ENCODE data around the gene ELMO3. TPM values are rescaled to one million over a fixed set of nuclear protein-coding genes. Genes with fewer than 3 reads are reported as not detected.

Gene ELMO3
- total and polyA plus RNA-seq, 7 donors = 0.26 to 0.82 (median 0.53) TPM

- no peak for TF ChIP-seq CTCF (IDR thresholded peaks at IDR 0.05)
- Histone ChIP-seq H3K4me3 (no peak overlapping the region), H3K27me3 (ENCODE audit: insufficient read depth in 3 of 3, low read length in 2 of 3) (no peaks in the 10 kb centered on the region), H3K9me3 (no peaks in the 10 kb centered on the region), H3K27ac (peak overlapping the region; percentile 23), H3K4me1 (peaks cover 27% of the 10 kb centered on the region), H3K36me3 (ENCODE audit: insufficient read depth in 1 of 2, low read depth in 1 of 2) (peaks cover 5 to 86% of the 10 kb centered on the region in 2 donors)
- no peak for DNase-seq
- ATAC-seq = no peak
- WGBS, 3 donors = 86 to 92% (median 88%) methylated on average over 17 of the region's 17 CpGs
- intact Hi-C loops (cut with DNase I) = no loop called here
Measured at GRCh38 chr16:67235816-67236562, 37.1 kb downstream of the ELMO3 start.

- Histone ChIP-seq H3K4me1 (peaks cover 34% of the 10 kb centered on the region), H3K9me3 (no peaks in the 10 kb centered on the region), H3K36me3 (ENCODE audit: insufficient read depth in 1 of 2, low read depth in 1 of 2) (peaks cover 3 to 79% of the 10 kb centered on the region in 2 donors), H3K27ac (peak overlapping the region; percentile 36), H3K27me3 (ENCODE audit: insufficient read depth in 3 of 3, low read length in 2 of 3) (no peaks in the 10 kb centered on the region), H3K4me3 (no peak overlapping the region)
- TF ChIP-seq CTCF (IDR thresholded peaks at IDR 0.05) = no peak
- 73 to 82% (median 78%) methylated on average over 45 to 50 of the region's 50 CpGs for WGBS, 3 donors
- ATAC-seq (peak; percentile 38 to 74 (median 66)), DNase-seq (peak; percentile 73 to 92)
- intact Hi-C loops (cut with DNase I) = no loop called here
Measured at GRCh38 chr16:67236563-67237395, 37.8 kb downstream of the ELMO3 start.

GRCh38 chr16:67237396-67238277 lies 38.7 kb downstream of the ELMO3 start:
- no peak overlapping the region for H3K4me3 ChIP-seq
- no peak for TF ChIP-seq CTCF (IDR thresholded peaks at IDR 0.05)
- peak overlapping the region; percentile 36 for H3K27ac ChIP-seq
- intact Hi-C loops (cut with DNase I) = no loop called here
- ATAC-seq = no peak
- peak in 1 of 2 donors; percentile 45 for DNase-seq
- WGBS, 3 donors = 71 to 81% (median 76%) methylated on average over 16 of the region's 16 CpGs
- H3K9me3 ChIP-seq = no peaks in the 10 kb centered on the region
- H3K4me1 ChIP-seq = peaks cover 43% of the 10 kb centered on the region
- H3K27me3 ChIP-seq (ENCODE audit: insufficient read depth in 3 of 3, low read length in 2 of 3) = no peaks in the 10 kb centered on the region
- peaks cover 2 to 72% of the 10 kb centered on the region in 2 donors for H3K36me3 ChIP-seq (ENCODE audit: insufficient read depth in 1 of 2, low read depth in 1 of 2)

- H3K4me3 ChIP-seq = no peak overlapping the region
- TF ChIP-seq CTCF (IDR thresholded peaks at IDR 0.05) = no peak
- peaks cover 2 to 66% of the 10 kb centered on the region in 2 donors for H3K36me3 ChIP-seq (ENCODE audit: insufficient read depth in 1 of 2, low read depth in 1 of 2)
- WGBS, 3 donors = 92 to 98% (median 98%) methylated on average over 3 of the region's 3 CpGs
- no peaks in the 10 kb centered on the region for H3K27me3 ChIP-seq (ENCODE audit: insufficient read depth in 3 of 3, low read length in 2 of 3)
- ATAC-seq (no peak), DNase-seq (no peak)
- H3K9me3 ChIP-seq = no peaks in the 10 kb centered on the region
- H3K4me1 ChIP-seq = peaks cover 49% of the 10 kb centered on the region
- H3K27ac ChIP-seq = peak overlapping the region; percentile 99
- intact Hi-C loops (cut with DNase I) = no loop called here
Measured at GRCh38 chr16:67238278-67238575, 39.3 kb downstream of the ELMO3 start.
